Measurements from ENCODE around the gene TMCC3. TPM values are rescaled to one million over a fixed set of nuclear protein-coding genes. Genes with fewer than 3 reads are reported as not detected.
"Not testable (repeated sequence)": the region's sequence is repeated elsewhere in the genome, so short reads cannot be mapped to it uniquely, and the experiment has no call there.

Gene TMCC3
- total RNA-seq, 4 donors from 2014 or later, result 12.4 to 47.3 (median 32.7) TPM

GRCh38 chr12:94594443-94594825, 55.9 kb downstream of the TMCC3 start:
- no peaks in the 10 kb centered on the region for H3K4me1 ChIP-seq

GRCh38 chr12:94593822-94594442, 56.4 kb downstream of the TMCC3 start:
- H3K9me3 ChIP-seq, result no peaks in the 10 kb centered on the region
- DNase-seq, result no peak
- no peak for TF ChIP-seq POLR2A (IDR thresholded peaks at IDR 0.05)
- TF ChIP-seq CTCF (IDR thresholded peaks at IDR 0.05), result no peak
- no peaks in the 10 kb centered on the region for H3K36me3 ChIP-seq
- H3K27ac ChIP-seq, result peak overlapping the region; percentile 45 to 49
- intact Hi-C loops (cut with DNase I; ENCODE audit: low total_unique reads), result no loop called here
- H3K27me3 ChIP-seq, result no peaks in the 10 kb centered on the region
- H3K4me1 ChIP-seq, result no peaks in the 10 kb centered on the region
- H3K4me3 ChIP-seq, result no peak overlapping the region

More at GRCh38 chr12:94594443-94594825, 55.9 kb downstream of the TMCC3 start:
- Histone ChIP-seq H3K36me3 (no peaks in the 10 kb centered on the region), H3K27ac (peak overlapping the region; percentile 45 to 49), H3K27me3 (no peaks in the 10 kb centered on the region), H3K9me3 (no peaks in the 10 kb centered on the region), H3K4me3 (no peak overlapping the region)
- intact Hi-C loops (cut with DNase I; ENCODE audit: low total_unique reads), result no loop called here
- DNase-seq, result no peak
- TF ChIP-seq CTCF (IDR thresholded peaks at IDR 0.05), result no peak
- no peak for TF ChIP-seq POLR2A (IDR thresholded peaks at IDR 0.05)

DNA sequence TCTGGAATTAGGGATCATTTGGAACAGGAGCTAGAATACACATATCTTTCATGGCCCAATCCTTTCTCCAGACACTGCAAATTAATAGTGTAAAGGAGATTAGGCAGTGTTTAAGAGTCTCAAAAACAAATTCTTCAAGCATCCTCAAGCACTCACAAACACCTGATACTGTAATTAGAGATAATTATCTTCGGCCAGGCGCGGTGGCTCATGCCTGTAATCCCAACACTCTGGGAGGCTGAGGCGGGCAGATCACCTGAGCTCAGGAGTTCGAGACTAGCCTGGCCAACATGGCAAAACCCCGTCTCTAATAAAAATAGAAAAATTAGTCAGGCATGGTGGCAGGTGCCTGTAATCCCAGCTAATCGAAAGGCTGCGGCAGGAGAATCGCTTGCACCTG, 57.6 kb downstream of the TMCC3 start:
- intact Hi-C loops (cut with DNase I; ENCODE audit: low total_unique reads); H3K4me1 ChIP-seq; H3K4me3 ChIP-seq; DNase-seq; H3K36me3 ChIP-seq; H3K27me3 ChIP-seq; H3K9me3 ChIP-seq: not testable (repeated sequence)
- H3K27ac ChIP-seq, result peak overlapping the region in 1 of 2 donors; percentile 49

DNA sequence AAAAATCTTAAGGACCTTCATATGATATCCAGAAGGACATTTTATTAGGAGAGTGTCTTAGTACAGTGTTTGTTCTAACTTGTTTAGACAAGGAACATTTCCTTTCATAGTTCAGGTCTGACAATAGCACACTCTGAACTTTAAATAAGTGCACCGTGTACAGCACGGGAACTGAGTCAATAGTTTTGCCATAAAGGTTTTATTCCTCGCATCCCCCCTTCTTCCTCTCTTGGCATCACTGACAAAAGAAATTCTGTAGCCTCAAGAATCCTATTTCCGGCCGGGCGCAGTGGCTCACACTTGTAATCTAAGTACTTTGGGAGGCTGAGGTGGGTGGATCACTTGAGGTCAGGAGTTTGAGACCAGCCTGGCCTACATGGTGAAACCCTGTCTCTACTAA, 58.3 kb downstream of the TMCC3 start:
- no peak overlapping the region for H3K4me3 ChIP-seq
- no peaks in the 10 kb centered on the region for H3K4me1 ChIP-seq
- no peaks in the 10 kb centered on the region for H3K27me3 ChIP-seq
- H3K9me3 ChIP-seq, result no peaks in the 10 kb centered on the region
- peak overlapping the region in 1 of 2 donors; percentile 48 for H3K27ac ChIP-seq
- no peak for DNase-seq
- H3K36me3 ChIP-seq, result no peaks in the 10 kb centered on the region
- no peak for TF ChIP-seq CTCF (IDR thresholded peaks at IDR 0.05)
- no peak for TF ChIP-seq POLR2A (IDR thresholded peaks at IDR 0.05)
- intact Hi-C loops (cut with DNase I; ENCODE audit: low total_unique reads), result no loop called here

- no peaks in the 10 kb centered on the region for H3K36me3 ChIP-seq
- no peak for TF ChIP-seq POLR2A (IDR thresholded peaks at IDR 0.05)
- TF ChIP-seq CTCF (IDR thresholded peaks at IDR 0.05), result no peak
- no peak for DNase-seq
- no peaks in the 10 kb centered on the region for H3K9me3 ChIP-seq
- intact Hi-C loops (cut with DNase I; ENCODE audit: low total_unique reads), result no loop called here
- H3K27me3 ChIP-seq, result no peaks in the 10 kb centered on the region
- H3K27ac ChIP-seq, result peak overlapping the region in 1 of 2 donors; percentile 48
- H3K4me3 ChIP-seq, result no peak overlapping the region
- H3K4me1 ChIP-seq, result no peaks in the 10 kb centered on the region
Measured at GRCh38 chr12:94590428-94590827, 59.9 kb downstream of the TMCC3 start.

DNA sequence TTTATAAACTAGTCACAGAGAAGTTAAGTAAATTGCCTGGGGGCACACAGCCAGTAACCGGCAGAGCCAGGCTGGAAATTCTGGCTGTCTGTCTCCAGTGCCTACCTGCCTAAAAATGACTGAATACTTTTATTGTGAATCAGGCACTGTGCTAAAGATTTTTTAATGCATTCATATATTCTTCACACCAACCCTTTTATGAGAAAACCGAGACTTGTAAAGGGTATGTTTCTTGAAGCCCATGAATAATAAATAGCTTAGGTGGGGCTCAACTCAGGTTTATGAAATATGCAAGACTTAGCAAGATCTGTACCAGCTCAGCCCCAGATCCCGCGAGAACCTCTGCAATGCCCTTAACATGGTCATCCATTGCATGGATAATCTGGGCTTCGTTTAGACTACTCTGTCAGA, 60.8 kb downstream of the TMCC3 start:
- Histone ChIP-seq H3K27ac (peak overlapping the region in 1 of 2 donors; percentile 48), H3K36me3 (no peaks in the 10 kb centered on the region), H3K27me3 (no peaks in the 10 kb centered on the region), H3K4me3 (no peak overlapping the region), H3K9me3 (no peaks in the 10 kb centered on the region), H3K4me1 (no peaks in the 10 kb centered on the region)
- no peak for DNase-seq
- TF ChIP-seq CTCF (IDR thresholded peaks at IDR 0.05) (no peak), POLR2A (IDR thresholded peaks at IDR 0.05) (no peak)
- intact Hi-C loops (cut with DNase I; ENCODE audit: low total_unique reads), result no loop called here

Data from uterus (tissue), 4 donors.